Amniotic stem cell (primary cell): ENCODE measurements around the gene CDYL2.
"Not testable (repeated sequence)": the region's sequence is repeated elsewhere in the genome, so short reads cannot be mapped to it uniquely, and the experiment has no call there.

Source experiments
- DNase-seq: peaks from one replicate; lab custom pipeline; 2025; lab: John Stamatoyannopoulos, UW

CDYL2 gene

GRCh38 chr16:80669673-80670072 is 134.7 kb downstream of the CDYL2 start:
- DNase-seq, result no peak

GRCh38 chr16:80667925-80668324 is 136.5 kb downstream of the CDYL2 start:
- DNase-seq, result no peak

- no peak for DNase-seq
Measured at GRCh38 chr16:80667251-80667560, 137.2 kb downstream of the CDYL2 start.

- no peak for DNase-seq
Measured at GRCh38 chr16:80666378-80667250, 137.8 kb downstream of the CDYL2 start.

GRCh38 chr16:80665356-80665755 is 139.0 kb downstream of the CDYL2 start:
- DNase-seq, result no peak

GRCh38 chr16:80664786-80665185 is 139.6 kb downstream of the CDYL2 start:
- no peak for DNase-seq

- no peak for DNase-seq
Measured at GRCh38 chr16:80664226-80664625, 140.2 kb downstream of the CDYL2 start.

GRCh38 chr16:80663078-80663477 is 141.3 kb downstream of the CDYL2 start:
- no peak for DNase-seq

- no peak for DNase-seq
Measured at GRCh38 chr16:80659865-80660264, 144.5 kb downstream of the CDYL2 start.

GRCh38 chr16:80656711-80657150 is 147.7 kb downstream of the CDYL2 start:
- no peak for DNase-seq

GRCh38 chr16:80656161-80656560 is 148.2 kb downstream of the CDYL2 start:
- no peak for DNase-seq

GRCh38 chr16:80655751-80656150 is 148.6 kb downstream of the CDYL2 start:
- no peak for DNase-seq

GRCh38 chr16:80654094-80654862 is 150.1 kb downstream of the CDYL2 start:
- DNase-seq, result no peak

GRCh38 chr16:80652441-80652840 is 152.0 kb downstream of the CDYL2 start:
- DNase-seq, result no peak

- not testable (repeated sequence) for DNase-seq
Measured at GRCh38 chr16:80650281-80650680, 154.1 kb downstream of the CDYL2 start.

- DNase-seq, result no peak
Measured at GRCh38 chr16:80640316-80640715, 164.1 kb downstream of the CDYL2 start.

GRCh38 chr16:80639636-80640035 is 164.8 kb downstream of the CDYL2 start:
- no peak for DNase-seq

GRCh38 chr16:80637621-80638020 is 166.8 kb downstream of the CDYL2 start:
- no peak for DNase-seq

GRCh38 chr16:80631581-80631980 is 172.8 kb downstream of the CDYL2 start:
- DNase-seq, result no peak

- DNase-seq, result no peak
Measured at GRCh38 chr16:80628254-80628653, 176.1 kb downstream of the CDYL2 start.

GRCh38 chr16:80627108-80627507 is 177.3 kb downstream of the CDYL2 start:
- DNase-seq, result no peak

- DNase-seq, result no peak
Measured at GRCh38 chr16:80623376-80623775, 181.0 kb downstream of the CDYL2 start.

GRCh38 chr16:80622007-80622406 is 182.4 kb downstream of the CDYL2 start:
- DNase-seq, result no peak
